ENCODE measurements around the gene GPR142. TPM values are rescaled to one million over a fixed set of nuclear protein-coding genes. Genes with fewer than 3 reads are reported as not detected.

GPR142 gene
- total RNA-seq, 1 donor: not detected

DNA sequence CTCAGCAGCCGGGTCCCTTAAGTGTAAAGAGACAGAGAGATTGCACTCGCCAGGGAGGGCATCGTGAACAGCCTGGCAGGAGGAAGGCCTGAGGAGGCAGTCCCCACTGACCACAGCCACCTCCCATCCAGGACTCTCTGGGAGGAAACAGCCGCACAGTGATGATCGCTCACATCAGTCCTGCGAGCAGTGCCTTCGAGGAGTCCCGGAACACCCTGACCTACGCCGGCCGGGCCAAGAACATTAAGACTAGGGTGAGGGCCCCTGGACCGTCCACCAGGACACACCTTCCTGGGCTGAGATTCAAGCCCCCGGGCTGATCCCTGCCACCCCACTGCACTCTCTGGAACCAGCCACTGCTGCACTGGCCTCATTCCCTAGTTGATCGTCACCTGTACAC lies 19.7 kb upstream of the GPR142 start:
- DNase-seq (ENCODE audit: insufficient read length, low spot score, missing footprints): no peak
- no peaks in the 10 kb centered on the region for H3K79me2 ChIP-seq (ENCODE audit: insufficient read depth, low read length)
- H3K4me3 ChIP-seq (ENCODE audit: insufficient read depth, low read length): no peak overlapping the region
- H3K4me1 ChIP-seq (ENCODE audit: insufficient read depth, low read length): no peaks in the 10 kb centered on the region
- TF ChIP-seq, protein P1, sequence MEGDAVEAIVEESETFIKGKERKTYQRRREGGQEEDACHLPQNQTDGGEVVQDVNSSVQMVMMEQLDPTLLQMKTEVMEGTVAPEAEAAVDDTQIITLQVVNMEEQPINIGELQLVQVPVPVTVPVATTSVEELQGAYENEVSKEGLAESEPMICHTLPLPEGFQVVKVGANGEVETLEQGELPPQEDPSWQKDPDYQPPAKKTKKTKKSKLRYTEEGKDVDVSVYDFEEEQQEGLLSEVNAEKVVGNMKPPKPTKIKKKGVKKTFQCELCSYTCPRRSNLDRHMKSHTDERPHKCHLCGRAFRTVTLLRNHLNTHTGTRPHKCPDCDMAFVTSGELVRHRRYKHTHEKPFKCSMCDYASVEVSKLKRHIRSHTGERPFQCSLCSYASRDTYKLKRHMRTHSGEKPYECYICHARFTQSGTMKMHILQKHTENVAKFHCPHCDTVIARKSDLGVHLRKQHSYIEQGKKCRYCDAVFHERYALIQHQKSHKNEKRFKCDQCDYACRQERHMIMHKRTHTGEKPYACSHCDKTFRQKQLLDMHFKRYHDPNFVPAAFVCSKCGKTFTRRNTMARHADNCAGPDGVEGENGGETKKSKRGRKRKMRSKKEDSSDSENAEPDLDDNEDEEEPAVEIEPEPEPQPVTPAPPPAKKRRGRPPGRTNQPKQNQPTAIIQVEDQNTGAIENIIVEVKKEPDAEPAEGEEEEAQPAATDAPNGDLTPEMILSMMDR (IDR thresholded peaks at IDR 0.05; ENCODE audit: extremely low read depth, low read depth, low read length): no peak
- no peaks in the 10 kb centered on the region for H4K20me1 ChIP-seq (ENCODE audit: insufficient read depth, low read length)
- no peak overlapping the region for H2AFZ ChIP-seq (ENCODE audit: low read length)
- no peaks in the 10 kb centered on the region for H3K27me3 ChIP-seq (ENCODE audit: insufficient read depth, low read length)
- H3K36me3 ChIP-seq (ENCODE audit: insufficient read depth, low read length): no peaks in the 10 kb centered on the region
- no peaks in the 10 kb centered on the region for H3K9me3 ChIP-seq (ENCODE audit: low read depth, low read length)
- no peak overlapping the region for H3K4me2 ChIP-seq (ENCODE audit: insufficient read depth, low read length)
- no peak overlapping the region for H3K27ac ChIP-seq (ENCODE audit: low read depth, low read length)

GRCh38 chr17:74349120-74349519 lies 18.2 kb upstream of the GPR142 start:
- H3K36me3 ChIP-seq (ENCODE audit: insufficient read depth, low read length): no peaks in the 10 kb centered on the region
- H3K27ac ChIP-seq (ENCODE audit: low read depth, low read length): no peak overlapping the region
- no peak overlapping the region for H3K4me3 ChIP-seq (ENCODE audit: insufficient read depth, low read length)
- TF ChIP-seq, protein P1 (IDR thresholded peaks at IDR 0.05; ENCODE audit: extremely low read depth, low read depth, low read length): no peak
- H4K20me1 ChIP-seq (ENCODE audit: insufficient read depth, low read length): no peaks in the 10 kb centered on the region
- peaks cover 3% of the 10 kb centered on the region for H3K27me3 ChIP-seq (ENCODE audit: insufficient read depth, low read length)
- H3K4me2 ChIP-seq (ENCODE audit: insufficient read depth, low read length): no peak overlapping the region
- no peak overlapping the region for H2AFZ ChIP-seq (ENCODE audit: low read length)
- no peaks in the 10 kb centered on the region for H3K79me2 ChIP-seq (ENCODE audit: insufficient read depth, low read length)
- DNase-seq (ENCODE audit: insufficient read length, low spot score, missing footprints): no peak
- H3K4me1 ChIP-seq (ENCODE audit: insufficient read depth, low read length): no peaks in the 10 kb centered on the region
- H3K9me3 ChIP-seq (ENCODE audit: low read depth, low read length): no peaks in the 10 kb centered on the region

- Histone ChIP-seq H2AFZ (ENCODE audit: low read length) (no peak overlapping the region), H3K4me1 (ENCODE audit: insufficient read depth, low read length) (no peaks in the 10 kb centered on the region), H3K27me3 (ENCODE audit: insufficient read depth, low read length) (peaks cover 3% of the 10 kb centered on the region), H3K4me3 (ENCODE audit: insufficient read depth, low read length) (no peak overlapping the region), H3K27ac (ENCODE audit: low read depth, low read length) (no peak overlapping the region), H3K4me2 (ENCODE audit: insufficient read depth, low read length) (no peak overlapping the region), H3K79me2 (ENCODE audit: insufficient read depth, low read length) (no peaks in the 10 kb centered on the region), H3K9me3 (ENCODE audit: low read depth, low read length) (no peaks in the 10 kb centered on the region), H4K20me1 (ENCODE audit: insufficient read depth, low read length) (no peaks in the 10 kb centered on the region), H3K36me3 (ENCODE audit: insufficient read depth, low read length) (no peaks in the 10 kb centered on the region)
- DNase-seq (ENCODE audit: insufficient read length, low spot score, missing footprints): no peak
- TF ChIP-seq, protein P1 (IDR thresholded peaks at IDR 0.05; ENCODE audit: extremely low read depth, low read depth, low read length): no peak
These were observed 16.8 kb upstream of the GPR142 start for GRCh38 chr17:74350486-74350885.

GRCh38 chr17:74351552-74352210 lies 15.6 kb upstream of the GPR142 start:
- Histone ChIP-seq H4K20me1 (ENCODE audit: insufficient read depth, low read length) (no peaks in the 10 kb centered on the region), H3K27ac (ENCODE audit: low read depth, low read length) (no peak overlapping the region), H2AFZ (ENCODE audit: low read length) (no peak overlapping the region), H3K9me3 (ENCODE audit: low read depth, low read length) (no peaks in the 10 kb centered on the region), H3K79me2 (ENCODE audit: insufficient read depth, low read length) (no peaks in the 10 kb centered on the region), H3K27me3 (ENCODE audit: insufficient read depth, low read length) (peaks cover 11% of the 10 kb centered on the region), H3K4me1 (ENCODE audit: insufficient read depth, low read length) (no peaks in the 10 kb centered on the region), H3K4me3 (ENCODE audit: insufficient read depth, low read length) (no peak overlapping the region), H3K4me2 (ENCODE audit: insufficient read depth, low read length) (no peak overlapping the region), H3K36me3 (ENCODE audit: insufficient read depth, low read length) (no peaks in the 10 kb centered on the region)
- peak; percentile 88 for DNase-seq (ENCODE audit: insufficient read length, low spot score, missing footprints)
- TF ChIP-seq, protein P1 (IDR thresholded peaks at IDR 0.05; ENCODE audit: extremely low read depth, low read depth, low read length): no peak

All from osteoblast (primary cell).